HepG2 (cell line): ENCODE measurements around the gene FEM1C. TPM values are rescaled to one million over a fixed set of nuclear protein-coding genes. Genes with fewer than 3 reads are reported as not detected.

ENCODE experiments used
- ATAC-seq: fragments of 200-7000 bp; cut with Tn5 transposase; 3 replicates; pipeline ENCODE4 v1.9.1; 2020; ENCODE audit warnings: mild to moderate bottlenecking, moderate library complexity
- BruUV-seq: library from RNA; stranded (reverse); fragments of 400-500 nt; replicated peaks from 2 replicates; lab custom pipeline; 2021; lab: Mats Ljungman, UMichigan
- CTCF ChIA-PET: fragments of 300-600 bp; formaldehyde crosslinking; extraction: SDS; loops from one replicate; lab custom pipeline; 2021; ENCODE audit warnings: low total read pairs, inconsistent platforms, low intra/inter-chr PET ratio; lab: Yijun Ruan, JAX
- POLR2A ChIA-PET: fragments of 350-600 bp; sonication (Branson Sonifier 250); formaldehyde crosslinking; loops from one replicate; lab custom pipeline; 2020; ENCODE audit warnings: antibody characterized with exemption, inconsistent platforms; lab: Yijun Ruan, JAX
- DNase-seq: peaks from one replicate; pipeline ENCODE4 v3.0.0-alpha.2; 2015; ENCODE audit warnings: low spot score
- FAIRE-seq: peaks from 3 replicates; lab custom pipeline; 2011; peaks lifted over from hg19 to GRCh38; lab: Jason Lieb, UNC
- H2AFZ ChIP-seq: one replicate; pipeline ENCODE4 v1.6.1; 2011; ENCODE audit warnings: low read length, inconsistent platforms
- H3K27ac ChIP-seq: fragments of 300-600 bp; 3 replicates; pipeline ENCODE4 v1.8.0; 2011; ENCODE audit warnings: mixed run types, mild to moderate bottlenecking, mixed read lengths, low read length, inconsistent platforms; ENCODE audit not compliant: insufficient read depth; ENCODE audit errors: extremely low read length
- H3K27me3 ChIP-seq, 2 experiments: fragments of 200-600 bp in 1 of 2; 2 replicates in 1 of 2; 3 replicates in 1 of 2; pipeline versions ENCODE4 v1.6.0 to v1.8.0; 2011; ENCODE audit warnings: low read length in 2 of 2, mild to moderate bottlenecking in 2 of 2, moderate library complexity in 2 of 2, inconsistent platforms in 1 of 2; ENCODE audit not compliant: insufficient read depth in 2 of 2, control insufficient read depth in 1 of 2
- H3K36me3 ChIP-seq, 2 experiments: fragments of 200-600 bp in 1 of 2; replicated peaks in 1 of 2; 2 replicates in 1 of 2; 3 replicates in 1 of 2; pipeline versions ENCODE4 v1.5.1 to v1.8.0; 2011; ENCODE audit warnings: low read length in 2 of 2, inconsistent platforms in 1 of 2; ENCODE audit not compliant: insufficient read depth in 2 of 2, control insufficient read depth in 1 of 2
- H3K4me1 ChIP-seq: 2 replicates; pipeline ENCODE4 v1.5.1; 2012; ENCODE audit warnings: low read length, inconsistent platforms; ENCODE audit not compliant: insufficient read depth
- H3K4me2 ChIP-seq: 2 replicates; pipeline ENCODE4 v1.6.0; 2011; ENCODE audit warnings: low read depth, low read length, inconsistent platforms
- H3K4me3 ChIP-seq, 3 experiments: fragments of 200-600 bp in 1 of 3; sonication (generic), shearing (Covaris generic) in 1 of 3; replicated peaks in 1 of 3; 2 replicates each; pipeline ENCODE4 v1.5.1; 2011 to 2016; ENCODE audit warnings: low read length in 3 of 3, inconsistent platforms in 2 of 3, low read depth in 2 of 3, mild to moderate bottlenecking in 2 of 3, control low read depth in 1 of 3, mixed read lengths in 1 of 3; ENCODE audit not compliant: insufficient read depth in 1 of 3
- H3K79me2 ChIP-seq: one replicate; pipeline ENCODE4 v1.6.1; 2011; ENCODE audit warnings: low read length, inconsistent platforms; ENCODE audit not compliant: insufficient read depth
- H3K9ac ChIP-seq: 2 replicates; pipeline ENCODE4 v1.6.0; 2011; ENCODE audit warnings: mild to moderate bottlenecking, low read depth, low read length, inconsistent platforms; ENCODE audit not compliant: insufficient read depth
- H3K9me3 ChIP-seq: 2 replicates; pipeline ENCODE4 v1.5.1; 2012; ENCODE audit warnings: mild to moderate bottlenecking, low read length
- H4K20me1 ChIP-seq: 2 replicates; pipeline ENCODE4 v1.6.0; 2011; ENCODE audit warnings: inconsistent platforms, mild to moderate bottlenecking, low read length, moderate library complexity; ENCODE audit not compliant: insufficient read depth
- CBX1 ChIP-seq: IDR thresholded peaks from one replicate; pipeline ENCODE4 v1.6.1; 2016; ENCODE audit warnings: antibody characterized with exemption, low read depth
- CREM ChIP-seq, 2 experiments: sonication (generic) in 1 of 2; formaldehyde crosslinking in 1 of 2; IDR thresholded peaks; 2 replicates each; pipeline versions ENCODE4 v1.4.0 to v1.6.1; 2016 to 2020; ENCODE audit warnings: antibody characterized with exemption in 1 of 2, mild to moderate bottlenecking in 1 of 2, missing genetic modification reagents in 1 of 2
- GPN1 ChIP-seq: sonication (generic); formaldehyde crosslinking; IDR thresholded peaks from 2 replicates; pipeline ENCODE4 v1.5.1; 2020; ENCODE audit warnings: missing genetic modification reagents, borderline replicate concordance
- HOXA5 ChIP-seq: sonication (generic); formaldehyde crosslinking; IDR thresholded peaks from 2 replicates; pipeline ENCODE4 v1.4.0; 2020; ENCODE audit warnings: missing genetic modification reagents
- KDM1A ChIP-seq: IDR thresholded peaks from 2 replicates; pipeline ENCODE4 v1.6.1; 2016; ENCODE audit warnings: missing compliant biosample characterization
- MIER2 ChIP-seq: IDR thresholded peaks from 2 replicates; pipeline ENCODE4 v1.6.1; 2016; ENCODE audit warnings: missing biosample characterization, missing genetic modification reagents
- TCF12 ChIP-seq, 2 experiments: fragments of 450-650 bp in 1 of 2; sonication (generic) in 1 of 2; formaldehyde crosslinking in 1 of 2; IDR thresholded peaks; 2 replicates each; pipeline versions ENCODE4 v1.6.1 to v1.8.0; 2017 to 2022; ENCODE audit warnings: antibody characterized with exemption in 1 of 2, mild to moderate bottlenecking in 1 of 2, missing genetic modification reagents in 1 of 2, moderate library complexity in 1 of 2
- TEAD3 ChIP-seq: optimal IDR thresholded peaks from 2 replicates; pipeline ENCODE3; 2016; ENCODE audit warnings: borderline replicate concordance
- ZNF121 ChIP-seq: sonication (generic); formaldehyde crosslinking; IDR thresholded peaks from 2 replicates; pipeline ENCODE4 v1.5.0; 2020; ENCODE audit warnings: mild to moderate bottlenecking, missing genetic modification reagents
- ZNF207 ChIP-seq: fragments of 450-650 bp; IDR thresholded peaks from 2 replicates; pipeline ENCODE4 v1.6.1; 2016; ENCODE audit warnings: antibody characterized with exemption, borderline replicate concordance
- WGBS: methylation state at CpG from one replicate; pipeline ENCODE4 v1.1.6; 2017; ENCODE audit warnings: low lambda C conversion rate; 5-methylcytosine and 5-hydroxymethylcytosine counted together
- in situ Hi-C: cut with HindIII; loops from 2 replicates; pipeline ENCODE4 v1.10.0; 2017; ENCODE audit warnings: low pct_unique_long_range_greater_than_20kb; ENCODE audit not compliant: extremely low pct_ligation_motif_present
- intact Hi-C: fragments of 100-400 bp; cut with micrococcal nuclease; formaldehyde crosslinking; loops from one replicate; pipeline ENCODE4 v1.10.0; 2022; ENCODE audit not compliant: unreplicated experiment
- polyA plus RNA-seq, 8 experiments: library from polyadenylated mRNA; depleted of rRNA in 3 of 8; stranded (reverse) in 7 of 8; unstranded in 1 of 8; fragments of >200 nt; fragmentation: Illumina TruSeq in 4 of 8; extraction: Trizol in 4 of 8; gene quantifications; 2 replicates each; pipeline versions ENCODE4 v1.2.1 to v1.2.3, GENCODE V29; 2011 to 2016; ENCODE audit warnings: low read depth in 4 of 8, missing spikeins in 1 of 8, mixed read lengths in 1 of 8; ENCODE audit not compliant: insufficient read depth in 1 of 8
- total RNA-seq, 5 experiments: library from RNA; depleted of rRNA; stranded (reverse); fragments of >200 nt; fragmentation: Illumina TruSeq; extraction: Trizol; gene quantifications; 2 replicates each; pipeline ENCODE4 v1.2.3, GENCODE V29; 2016; ENCODE audit warnings: low read depth in 1 of 5
- TF ChIP-seq, protein P1 (sequence below): sonication (generic); formaldehyde crosslinking; conservative IDR thresholded peaks from 2 replicates; pipeline ENCODE4 v1.4.0; 2020; ENCODE audit warnings: mild to moderate bottlenecking, missing genetic modification reagents, moderate library complexity
- TF ChIP-seq, protein P2 (sequence below): sonication (generic); formaldehyde crosslinking; IDR thresholded peaks from 2 replicates; pipeline ENCODE4 v1.5.0; 2020; ENCODE audit warnings: missing genetic modification reagents, mild to moderate bottlenecking, borderline replicate concordance
- TF ChIP-seq, protein P3 (sequence below): sonication (generic); formaldehyde crosslinking; IDR thresholded peaks from 2 replicates; pipeline ENCODE4 v1.8.0; 2022; ENCODE audit warnings: mild to moderate bottlenecking, missing genetic modification reagents, moderate library complexity
- TF ChIP-seq, protein P4 (sequence below): sonication (generic); formaldehyde crosslinking; IDR thresholded peaks from 2 replicates; pipeline ENCODE4 v1.4.0; 2020; ENCODE audit warnings: missing genetic modification reagents

The FEM1C gene
- total and polyA plus RNA-seq, 2 of the 13 experiments (the other 11 are each of a cell fraction or from before 2014, with no cell fraction given) = 5.5 to 8.3 TPM

DNA sequence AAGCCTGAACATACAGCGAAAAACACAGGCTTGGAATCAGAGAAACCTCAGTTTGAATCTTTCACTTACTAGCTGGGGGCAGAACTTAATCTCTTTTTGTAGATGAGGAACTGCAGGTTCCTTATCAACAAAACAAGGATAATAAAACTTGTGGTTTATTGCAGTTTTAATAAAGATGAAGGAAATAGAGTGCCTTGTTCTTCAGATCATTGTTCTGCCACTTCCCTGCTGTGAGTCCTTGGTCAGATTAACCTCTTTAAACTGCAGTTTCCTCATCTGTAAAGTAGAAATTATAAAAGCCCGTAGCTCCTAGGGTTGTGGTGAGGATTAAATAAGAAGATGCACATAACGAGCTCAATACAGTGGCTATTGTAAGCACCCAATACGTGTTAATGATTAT lies 57.4 kb downstream of the FEM1C start:
- Histone ChIP-seq H3K9ac (no peak overlapping the region), H3K36me3 (no peaks in the 10 kb centered on the region), H3K27me3 (no peaks in the 10 kb centered on the region; a peak in 2 of 5 replicates), H3K79me2 (no peaks in the 10 kb centered on the region), H3K9me3 (no peaks in the 10 kb centered on the region), H3K4me3 (no peak overlapping the region), H3K27ac (no peak overlapping the region), H2AFZ (no peak overlapping the region), H4K20me1 (no peaks in the 10 kb centered on the region), H3K4me1 (no peaks in the 10 kb centered on the region), H3K4me2 (no peak overlapping the region)
- FAIRE-seq (no peak), ATAC-seq (no peak), DNase-seq (no peak)
- POLR2A ChIA-PET = no interaction called here
- in situ Hi-C loops = no loop called here
- BruUV-seq = no TSS peak
- WGBS = 1% methylated on average over 4 of the region's 4 CpGs
- no peak for TF ChIP-seq CREM (IDR thresholded peaks at IDR 0.05)
- TF ChIP-seq CREM (CRISPR knock-in tag; IDR thresholded peaks at IDR 0.05) = no peak
- TF ChIP-seq HOXA5 = no peak
- CTCF ChIA-PET = no interaction called here
- intact Hi-C loops = no loop called here

DNA sequence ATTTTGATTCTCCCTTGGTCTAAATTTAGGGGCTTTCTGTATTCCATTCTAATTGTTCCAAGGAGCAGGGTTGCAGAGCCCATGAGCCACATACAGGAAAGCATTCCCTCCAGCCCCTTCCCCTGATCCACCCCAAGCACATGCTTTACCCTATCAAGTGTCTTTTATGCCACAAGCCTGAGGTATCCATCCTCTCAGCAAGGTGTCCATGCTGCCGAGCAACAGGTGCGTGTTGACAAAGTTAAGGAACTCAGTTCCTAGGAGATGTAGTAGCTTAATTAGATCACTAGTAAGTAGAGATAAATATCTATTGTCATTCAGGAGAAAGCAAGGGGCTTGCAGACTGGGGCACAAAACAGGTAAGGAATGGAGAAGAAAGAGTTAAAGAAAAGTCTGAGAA lies 57.8 kb downstream of the FEM1C start:
- Histone ChIP-seq H2AFZ (no peak overlapping the region), H3K27me3 (no peaks in the 10 kb centered on the region; a peak in 2 of 5 replicates), H4K20me1 (no peaks in the 10 kb centered on the region), H3K27ac (no peak overlapping the region), H3K36me3 (no peaks in the 10 kb centered on the region), H3K4me1 (no peaks in the 10 kb centered on the region), H3K79me2 (no peaks in the 10 kb centered on the region), H3K4me3 (no peak overlapping the region), H3K4me2 (no peak overlapping the region), H3K9me3 (no peaks in the 10 kb centered on the region), H3K9ac (no peak overlapping the region)
- WGBS = 3% methylated on average over 2 of the region's 2 CpGs
- ChIA-PET POLR2A (no interaction called here), CTCF (no interaction called here)
- intact Hi-C loops (no loop called here), in situ Hi-C loops (no loop called here)
- ATAC-seq (no peak), DNase-seq (no peak), FAIRE-seq (no peak)
- BruUV-seq = no TSS peak
- no peak for TF ChIP-seq TEAD3 (CRISPR knock-in tag)
- no peak for TF ChIP-seq KDM1A
- TF ChIP-seq ZNF207 = no peak
- no peak for TF ChIP-seq MIER2
- TF ChIP-seq, protein P1, sequence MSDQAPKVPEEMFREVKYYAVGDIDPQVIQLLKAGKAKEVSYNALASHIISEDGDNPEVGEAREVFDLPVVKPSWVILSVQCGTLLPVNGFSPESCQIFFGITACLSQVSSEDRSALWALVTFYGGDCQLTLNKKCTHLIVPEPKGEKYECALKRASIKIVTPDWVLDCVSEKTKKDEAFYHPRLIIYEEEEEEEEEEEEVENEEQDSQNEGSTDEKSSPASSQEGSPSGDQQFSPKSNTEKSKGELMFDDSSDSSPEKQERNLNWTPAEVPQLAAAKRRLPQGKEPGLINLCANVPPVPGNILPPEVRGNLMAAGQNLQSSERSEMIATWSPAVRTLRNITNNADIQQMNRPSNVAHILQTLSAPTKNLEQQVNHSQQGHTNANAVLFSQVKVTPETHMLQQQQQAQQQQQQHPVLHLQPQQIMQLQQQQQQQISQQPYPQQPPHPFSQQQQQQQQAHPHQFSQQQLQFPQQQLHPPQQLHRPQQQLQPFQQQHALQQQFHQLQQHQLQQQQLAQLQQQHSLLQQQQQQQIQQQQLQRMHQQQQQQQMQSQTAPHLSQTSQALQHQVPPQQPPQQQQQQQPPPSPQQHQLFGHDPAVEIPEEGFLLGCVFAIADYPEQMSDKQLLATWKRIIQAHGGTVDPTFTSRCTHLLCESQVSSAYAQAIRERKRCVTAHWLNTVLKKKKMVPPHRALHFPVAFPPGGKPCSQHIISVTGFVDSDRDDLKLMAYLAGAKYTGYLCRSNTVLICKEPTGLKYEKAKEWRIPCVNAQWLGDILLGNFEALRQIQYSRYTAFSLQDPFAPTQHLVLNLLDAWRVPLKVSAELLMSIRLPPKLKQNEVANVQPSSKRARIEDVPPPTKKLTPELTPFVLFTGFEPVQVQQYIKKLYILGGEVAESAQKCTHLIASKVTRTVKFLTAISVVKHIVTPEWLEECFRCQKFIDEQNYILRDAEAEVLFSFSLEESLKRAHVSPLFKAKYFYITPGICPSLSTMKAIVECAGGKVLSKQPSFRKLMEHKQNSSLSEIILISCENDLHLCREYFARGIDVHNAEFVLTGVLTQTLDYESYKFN = no peak
- TF ChIP-seq, protein P2, sequence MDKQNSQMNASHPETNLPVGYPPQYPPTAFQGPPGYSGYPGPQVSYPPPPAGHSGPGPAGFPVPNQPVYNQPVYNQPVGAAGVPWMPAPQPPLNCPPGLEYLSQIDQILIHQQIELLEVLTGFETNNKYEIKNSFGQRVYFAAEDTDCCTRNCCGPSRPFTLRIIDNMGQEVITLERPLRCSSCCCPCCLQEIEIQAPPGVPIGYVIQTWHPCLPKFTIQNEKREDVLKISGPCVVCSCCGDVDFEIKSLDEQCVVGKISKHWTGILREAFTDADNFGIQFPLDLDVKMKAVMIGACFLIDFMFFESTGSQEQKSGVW (CRISPR knock-in tag) = no peak
- no peak for TF ChIP-seq ZNF121 (CRISPR knock-in tag)
- TF ChIP-seq GPN1 = no peak
- no peak for TF ChIP-seq CBX1
- TF ChIP-seq, protein P3, sequence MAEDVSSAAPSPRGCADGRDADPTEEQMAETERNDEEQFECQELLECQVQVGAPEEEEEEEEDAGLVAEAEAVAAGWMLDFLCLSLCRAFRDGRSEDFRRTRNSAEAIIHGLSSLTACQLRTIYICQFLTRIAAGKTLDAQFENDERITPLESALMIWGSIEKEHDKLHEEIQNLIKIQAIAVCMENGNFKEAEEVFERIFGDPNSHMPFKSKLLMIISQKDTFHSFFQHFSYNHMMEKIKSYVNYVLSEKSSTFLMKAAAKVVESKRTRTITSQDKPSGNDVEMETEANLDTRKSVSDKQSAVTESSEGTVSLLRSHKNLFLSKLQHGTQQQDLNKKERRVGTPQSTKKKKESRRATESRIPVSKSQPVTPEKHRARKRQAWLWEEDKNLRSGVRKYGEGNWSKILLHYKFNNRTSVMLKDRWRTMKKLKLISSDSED (CRISPR knock-in tag) = no peak
- TF ChIP-seq, protein P4, sequence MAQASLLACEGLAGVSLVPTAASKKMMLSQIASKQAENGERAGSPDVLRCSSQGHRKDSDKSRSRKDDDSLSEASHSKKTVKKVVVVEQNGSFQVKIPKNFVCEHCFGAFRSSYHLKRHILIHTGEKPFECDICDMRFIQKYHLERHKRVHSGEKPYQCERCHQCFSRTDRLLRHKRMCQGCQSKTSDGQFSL = no peak
- no peak for TF ChIP-seq TCF12 (IDR thresholded peaks at IDR 0.05)
- no peak for TF ChIP-seq TCF12 (CRISPR knock-in tag; IDR thresholded peaks at IDR 0.05)
